Endothelial cell of umbilical vein (primary cell): ENCODE data around the gene GPR26.

Source experiments
- JUN ChIP-seq: IDR thresholded peaks from 2 replicates; pipeline ENCODE4 v1.6.1; 2011; ENCODE audit warnings: borderline replicate concordance, low read depth; ENCODE audit not compliant: insufficient read length, insufficient read depth
- MAX ChIP-seq: IDR thresholded peaks from 2 replicates; pipeline ENCODE4 v1.6.1; 2011; ENCODE audit not compliant: insufficient read depth, insufficient read length
- POLR2A ChIP-seq: IDR thresholded peaks from 2 replicates; pipeline ENCODE4 v1.6.1; 2012; ENCODE audit warnings: low read depth, mild to moderate bottlenecking, control low read depth, low read length
- POLR2AphosphoS5 ChIP-seq: IDR thresholded peaks from 2 replicates; pipeline ENCODE4 v1.6.1; 2012; ENCODE audit warnings: low read depth, mild to moderate bottlenecking, control low read depth, low read length, moderate library complexity; ENCODE audit not compliant: insufficient read depth
- TF ChIP-seq, protein P1 (sequence below), 2 donors: IDR thresholded peaks; 1 replicate in 1 of 2; 2 replicates in 1 of 2; pipeline ENCODE4 v1.5.1; 2011; ENCODE audit warnings: low read length in 2 of 2, mild to moderate bottlenecking in 2 of 2, moderate library complexity in 2 of 2, control low read depth in 1 of 2, inconsistent platforms in 1 of 2, low read depth in 1 of 2; ENCODE audit not compliant: insufficient read depth in 1 of 2; ENCODE audit errors: extremely low read depth in 1 of 2

DNA sequence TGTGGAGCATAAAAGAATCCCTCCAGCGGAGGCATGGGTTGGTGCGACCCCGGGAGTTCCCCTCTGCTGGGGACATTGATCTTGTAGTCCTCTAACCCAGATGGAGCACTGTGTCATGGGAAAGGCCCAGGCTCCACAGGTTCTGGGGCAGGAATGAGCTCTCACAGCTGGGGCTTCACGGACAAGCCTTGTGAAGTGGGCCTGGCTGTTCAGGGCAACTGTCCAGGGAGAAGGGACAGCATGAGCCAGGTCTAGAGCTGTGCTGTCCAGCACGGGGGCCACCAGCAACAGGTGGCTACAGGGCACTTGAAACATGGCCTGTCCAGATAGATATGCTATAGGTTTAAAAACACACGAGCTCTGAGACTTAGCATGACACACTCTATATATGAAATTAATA, 11.4 kb downstream of the GPR26 start:
- TF ChIP-seq POLR2A: no peak
- no peak for TF ChIP-seq MAX
- TF ChIP-seq, protein P1, sequence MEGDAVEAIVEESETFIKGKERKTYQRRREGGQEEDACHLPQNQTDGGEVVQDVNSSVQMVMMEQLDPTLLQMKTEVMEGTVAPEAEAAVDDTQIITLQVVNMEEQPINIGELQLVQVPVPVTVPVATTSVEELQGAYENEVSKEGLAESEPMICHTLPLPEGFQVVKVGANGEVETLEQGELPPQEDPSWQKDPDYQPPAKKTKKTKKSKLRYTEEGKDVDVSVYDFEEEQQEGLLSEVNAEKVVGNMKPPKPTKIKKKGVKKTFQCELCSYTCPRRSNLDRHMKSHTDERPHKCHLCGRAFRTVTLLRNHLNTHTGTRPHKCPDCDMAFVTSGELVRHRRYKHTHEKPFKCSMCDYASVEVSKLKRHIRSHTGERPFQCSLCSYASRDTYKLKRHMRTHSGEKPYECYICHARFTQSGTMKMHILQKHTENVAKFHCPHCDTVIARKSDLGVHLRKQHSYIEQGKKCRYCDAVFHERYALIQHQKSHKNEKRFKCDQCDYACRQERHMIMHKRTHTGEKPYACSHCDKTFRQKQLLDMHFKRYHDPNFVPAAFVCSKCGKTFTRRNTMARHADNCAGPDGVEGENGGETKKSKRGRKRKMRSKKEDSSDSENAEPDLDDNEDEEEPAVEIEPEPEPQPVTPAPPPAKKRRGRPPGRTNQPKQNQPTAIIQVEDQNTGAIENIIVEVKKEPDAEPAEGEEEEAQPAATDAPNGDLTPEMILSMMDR (IDR thresholded peaks at IDR 0.05; ENCODE audit: extremely low read depth in 1 of 2, insufficient read depth in 1 of 2, low read depth in 1 of 2, low read length in 2 of 2): no peak
- TF ChIP-seq POLR2AphosphoS5: no peak
- TF ChIP-seq JUN: no peak
